ENCODE results near the gene DDIT3. TPM values are rescaled to one million over a fixed set of nuclear protein-coding genes. Genes with fewer than 3 reads are reported as not detected.

DDIT3 gene
- total and polyA plus RNA-seq, 2 of the 13 experiments (the other 11 are each of a cell fraction or from before 2014, with no cell fraction given): 27.5 to 48.7 TPM

DNA sequence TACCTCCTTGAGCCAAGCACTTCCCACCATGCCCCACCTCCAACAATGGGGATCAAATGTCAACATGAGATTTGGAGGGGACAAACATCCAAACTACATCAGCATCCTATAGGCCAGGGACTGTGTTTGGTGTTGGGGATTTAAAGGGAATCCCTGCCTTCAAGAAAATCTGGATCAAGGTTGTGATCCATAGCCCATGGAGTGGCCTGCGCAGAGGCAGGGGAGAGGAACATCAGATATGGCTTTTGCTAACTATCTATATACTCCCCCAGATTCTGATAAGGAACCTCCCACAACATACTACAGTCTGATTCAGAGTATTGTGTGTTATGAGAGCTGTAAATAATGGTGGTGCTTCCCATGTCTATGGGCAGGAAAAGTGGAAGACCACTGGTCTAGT lies 34.6 kb upstream of the DDIT3 start:
- no peak overlapping the region for H2AFZ ChIP-seq (ENCODE audit: low read length)
- no peak for ATAC-seq
- ChIA-PET POLR2A (no interaction called here), CTCF (ENCODE audit: low intra/inter-chr PET ratio, low total read pairs) (no interaction called here)
- in situ Hi-C loops (cut with HindIII; ENCODE audit: extremely low pct_ligation_motif_present, low pct_unique_long_range_greater_than_20kb): no loop called here
- H3K9ac ChIP-seq (ENCODE audit: insufficient read depth, low read depth, low read length): no peak overlapping the region
- H3K4me2 ChIP-seq (ENCODE audit: low read depth, low read length): no peak overlapping the region
- WGBS (ENCODE audit: low lambda C conversion rate): 86% methylated on average over 1 of the region's 1 CpG
- no peak for DNase-seq (ENCODE audit: low spot score)
- no TSS peak for BruUV-seq (replicated peaks)
- H3K27ac ChIP-seq (ENCODE audit: extremely low read length, insufficient read depth, low read length): no peak overlapping the region
- H3K9me3 ChIP-seq (ENCODE audit: low read length): no peaks in the 10 kb centered on the region
- H3K27me3 ChIP-seq (ENCODE audit: control insufficient read depth in 1 of 2, insufficient read depth in 2 of 2, low read length in 2 of 2): peaks cover 1 to 10% of the 10 kb centered on the region in 2 experiments; a peak in 3 of 5 replicates
- FAIRE-seq: no peak
- H3K36me3 ChIP-seq (replicated peaks in 1 of 2; ENCODE audit: control insufficient read depth in 1 of 2, insufficient read depth in 2 of 2, low read length in 2 of 2): no peaks in the 10 kb centered on the region
- peaks cover 22% of the 10 kb centered on the region for H3K4me1 ChIP-seq (ENCODE audit: insufficient read depth, low read length)
- H3K79me2 ChIP-seq (ENCODE audit: insufficient read depth, low read length): no peaks in the 10 kb centered on the region
- intact Hi-C loops (cut with micrococcal nuclease; ENCODE audit: unreplicated experiment): no loop called here
- H3K4me3 ChIP-seq (replicated peaks in 1 of 3; ENCODE audit: insufficient read depth in 1 of 3, low read depth in 2 of 3, low read length in 3 of 3): no peak overlapping the region
- TF ChIP-seq ARNTL (CRISPR knock-in tag; IDR thresholded peaks at IDR 0.05) (no peak), ZKSCAN5 (CRISPR knock-in tag; IDR thresholded peaks at IDR 0.05) (no peak), ZNF382 (CRISPR knock-in tag; IDR thresholded peaks at IDR 0.05; ENCODE audit: borderline replicate concordance) (no peak), KLF16 (CRISPR knock-in tag; IDR thresholded peaks at IDR 0.05) (no peak), IRX3 (CRISPR knock-in tag; IDR thresholded peaks at IDR 0.05; ENCODE audit: borderline replicate concordance, low read depth) (no peak), ZNF772 (CRISPR knock-in tag; IDR thresholded peaks at IDR 0.05) (no peak), FOXA1 (IDR thresholded peaks at IDR 0.05) (no peak), FOXA1 (CRISPR knock-in tag; IDR thresholded peaks at IDR 0.05) (no peak), HNRNPUL1 (IDR thresholded peaks at IDR 0.05; ENCODE audit: low read depth, low read length) (no peak), KAT2B (IDR thresholded peaks at IDR 0.05; ENCODE audit: borderline replicate concordance, low read depth, low read length) (no peak)
- TF ChIP-seq, protein P1, sequence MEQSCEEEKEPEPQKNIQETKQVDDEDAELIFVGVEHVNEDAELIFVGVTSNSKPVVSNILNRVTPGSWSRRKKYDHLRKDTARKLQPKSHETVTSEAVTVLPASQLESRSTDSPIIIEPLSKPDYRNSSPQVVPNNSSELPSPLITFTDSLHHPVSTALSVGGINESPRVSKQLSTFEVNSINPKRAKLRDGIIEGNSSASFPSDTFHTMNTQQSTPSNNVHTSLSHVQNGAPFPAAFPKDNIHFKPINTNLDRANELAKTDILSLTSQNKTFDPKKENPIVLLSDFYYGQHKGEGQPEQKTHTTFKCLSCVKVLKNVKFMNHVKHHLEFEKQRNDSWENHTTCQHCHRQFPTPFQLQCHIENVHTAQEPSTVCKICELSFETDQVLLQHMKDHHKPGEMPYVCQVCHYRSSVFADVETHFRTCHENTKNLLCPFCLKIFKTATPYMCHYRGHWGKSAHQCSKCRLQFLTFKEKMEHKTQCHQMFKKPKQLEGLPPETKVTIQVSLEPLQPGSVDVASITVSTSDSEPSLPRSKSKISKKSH (CRISPR knock-in tag; IDR thresholded peaks at IDR 0.05; ENCODE audit: borderline replicate concordance): no peak
- no peaks in the 10 kb centered on the region for H4K20me1 ChIP-seq (ENCODE audit: insufficient read depth, low read length)

Measured in HepG2 (cell line).